Endothelial cell of umbilical vein (primary cell): Measurements from ENCODE around the gene XXYLT1. TPM values are rescaled to one million over a fixed set of nuclear protein-coding genes. Genes with fewer than 3 reads are reported as not detected.
A peak's percentile ranks its signal among the peaks of the same experiment; 100 is the strongest.

Experiments
- BruUV-seq: library from RNA; stranded (reverse); fragments of 400-500 nt; replicated peaks from 2 replicates; lab custom pipeline; 2021; lab: Mats Ljungman, UMichigan
- CTCF ChIA-PET: fragments of 300-600, 350-600 bp; sonication (Branson Sonifier 250); formaldehyde crosslinking; loops from one replicate; lab custom pipeline; 2021; ENCODE audit warnings: antibody characterized with exemption, inconsistent platforms; lab: Charles Lee
- POLR2A ChIA-PET: fragments of 300-600, 350-600 bp; sonication (Branson Sonifier 250); formaldehyde crosslinking; loops from one replicate; lab custom pipeline; 2021; ENCODE audit warnings: antibody characterized with exemption, inconsistent platforms; lab: Charles Lee
- DNase-seq: peaks from one replicate; pipeline ENCODE4 v3.0.0-alpha.2; 2011; ENCODE audit warnings: low read depth, low spot score
- FAIRE-seq: peaks from 2 replicates; lab custom pipeline; 2011; peaks lifted over from hg19 to GRCh38; lab: Jason Lieb, UNC
- H2AFZ ChIP-seq: 2 replicates; pipeline ENCODE4 v1.6.0; 2012; ENCODE audit warnings: low read depth, low read length, control low read depth, inconsistent platforms
- H3K27ac ChIP-seq: 2 replicates; pipeline ENCODE4 v1.5.1; 2011; ENCODE audit warnings: low read depth, mild to moderate bottlenecking, control low read depth, low read length, moderate library complexity; ENCODE audit not compliant: insufficient read depth
- H3K27me3 ChIP-seq, 2 experiments: 2 replicates each; pipeline versions ENCODE4 v1.6.0 to v1.6.1; 2011; ENCODE audit warnings: low read length in 2 of 2, mixed read lengths in 1 of 2; ENCODE audit not compliant: control insufficient read depth in 2 of 2, insufficient read depth in 2 of 2
- H3K36me3 ChIP-seq, 2 experiments: 2 replicates in 1 of 2; 3 replicates in 1 of 2; pipeline ENCODE4 v1.5.1; 2011; ENCODE audit warnings: low read length in 2 of 2, mild to moderate bottlenecking in 1 of 2, moderate library complexity in 1 of 2; ENCODE audit not compliant: control insufficient read depth in 2 of 2, insufficient read depth in 2 of 2; ENCODE audit errors: extremely low read depth in 1 of 2
- H3K4me1 ChIP-seq: 3 replicates; pipeline ENCODE4 v1.5.1; 2011; ENCODE audit warnings: mild to moderate bottlenecking, low read length; ENCODE audit not compliant: control insufficient read depth, insufficient read depth; ENCODE audit errors: extremely low read depth
- H3K4me2 ChIP-seq: 2 replicates; pipeline ENCODE4 v1.6.1; 2011; ENCODE audit warnings: low read length, control low read depth, mixed read lengths; ENCODE audit not compliant: insufficient read depth
- H3K4me3 ChIP-seq, 3 experiments: fragments of 200-600 bp in 1 of 3; sonication (generic), shearing (Covaris generic) in 1 of 3; replicated peaks in 1 of 3; 2 replicates each; pipeline ENCODE4 v1.5.1; 2011 to 2016; ENCODE audit warnings: control low read depth in 3 of 3, low read length in 3 of 3, mild to moderate bottlenecking in 2 of 3, inconsistent platforms in 1 of 3, low read depth in 1 of 3, moderate library complexity in 1 of 3; ENCODE audit not compliant: insufficient read depth in 1 of 3
- H3K79me2 ChIP-seq: 2 replicates; pipeline ENCODE4 v1.6.0; 2012; ENCODE audit warnings: low read length, inconsistent platforms; ENCODE audit not compliant: control insufficient read depth, insufficient read depth
- H3K9ac ChIP-seq: replicated peaks from 2 replicates; pipeline ENCODE3; 2011; ENCODE audit warnings: low read length, control low read depth; ENCODE audit not compliant: insufficient read depth; ENCODE audit errors: extremely low read depth
- H3K9me1 ChIP-seq: replicated peaks from 3 replicates; pipeline ENCODE4 v1.6.0; 2011; ENCODE audit warnings: mild to moderate bottlenecking, low read length; ENCODE audit not compliant: control insufficient read depth, insufficient read depth; ENCODE audit errors: extremely low read depth
- H3K9me3 ChIP-seq: replicated peaks from 2 replicates; pipeline ENCODE4 v1.5.1; 2012; ENCODE audit warnings: low read length, inconsistent platforms; ENCODE audit not compliant: control insufficient read depth, insufficient read depth
- H4K20me1 ChIP-seq: replicated peaks from 2 replicates; pipeline ENCODE3; 2011; ENCODE audit warnings: mild to moderate bottlenecking, low read length; ENCODE audit not compliant: control insufficient read depth, insufficient read depth; ENCODE audit errors: extremely low read depth
- CTCF ChIP-seq, 2 donors: IDR thresholded peaks; 1 replicate in 1 of 2; 2 replicates in 1 of 2; pipeline ENCODE4 v1.5.1; 2011; ENCODE audit warnings: low read length in 2 of 2, mild to moderate bottlenecking in 2 of 2, moderate library complexity in 2 of 2, control low read depth in 1 of 2, inconsistent platforms in 1 of 2, low read depth in 1 of 2; ENCODE audit not compliant: insufficient read depth in 1 of 2; ENCODE audit errors: extremely low read depth in 1 of 2
- EZH2 ChIP-seq: IDR thresholded peaks from 2 replicates; pipeline ENCODE4 v1.6.1; 2012; ENCODE audit warnings: borderline replicate concordance, low read depth, mild to moderate bottlenecking, moderate library complexity, low read length, inconsistent platforms; ENCODE audit not compliant: severe bottlenecking
- FOS ChIP-seq: IDR thresholded peaks from 2 replicates; pipeline ENCODE4 v1.6.1; 2011; ENCODE audit warnings: mild to moderate bottlenecking, low read length, moderate library complexity, borderline replicate concordance; ENCODE audit not compliant: insufficient read depth
- GATA2 ChIP-seq: IDR thresholded peaks from 2 replicates; pipeline ENCODE4 v1.7.0; 2011; ENCODE audit warnings: low read depth, mild to moderate bottlenecking, moderate library complexity, mixed read lengths, low read length; ENCODE audit not compliant: insufficient read length, insufficient read depth
- JUN ChIP-seq: IDR thresholded peaks from 2 replicates; pipeline ENCODE4 v1.6.1; 2011; ENCODE audit warnings: borderline replicate concordance, low read depth; ENCODE audit not compliant: insufficient read length, insufficient read depth
- MAX ChIP-seq: IDR thresholded peaks from 2 replicates; pipeline ENCODE4 v1.6.1; 2011; ENCODE audit not compliant: insufficient read depth, insufficient read length
- MYC ChIP-seq: IDR thresholded peaks from one replicate; pipeline ENCODE4 v1.6.1; 2011; ENCODE audit warnings: mild to moderate bottlenecking, low read depth, low read length
- POLR2A ChIP-seq: IDR thresholded peaks from 2 replicates; pipeline ENCODE4 v1.6.1; 2012; ENCODE audit warnings: low read depth, mild to moderate bottlenecking, control low read depth, low read length
- POLR2AphosphoS5 ChIP-seq: IDR thresholded peaks from 2 replicates; pipeline ENCODE4 v1.6.1; 2012; ENCODE audit warnings: low read depth, mild to moderate bottlenecking, control low read depth, low read length, moderate library complexity; ENCODE audit not compliant: insufficient read depth
- dilution Hi-C: fragments of 300-500 bp; cut with MboI; formaldehyde crosslinking; loops from one replicate; pipeline ENCODE4 v1.15.0; 2019; ENCODE audit warnings: low sequenced_read_pairs; ENCODE audit not compliant: extremely low pct_ligation_motif_present
- intact Hi-C: fragments of 100-400 bp; cut with micrococcal nuclease; formaldehyde crosslinking; loops from one replicate; pipeline ENCODE4 v1.10.0; 2022
- polyA plus RNA-seq, 4 experiments: library from polyadenylated mRNA; depleted of rRNA in 3 of 4; stranded (reverse) in 3 of 4; unstranded in 1 of 4; fragments of >200 nt; gene quantifications; 2 replicates each; pipeline versions ENCODE4 v1.2.1 to v1.2.3, GENCODE V29; 2011 to 2012; ENCODE audit warnings: missing spikeins in 1 of 4
- total RNA-seq: library from RNA; stranded (reverse); gene quantifications from 2 replicates; pipeline ENCODE4 v1.2.3, GENCODE V29; 2021

The XXYLT1 gene
- total and polyA plus RNA-seq, 2 donors (not counting 3 experiments of a cell fraction or from before 2014, with no cell fraction given), result 54.4 to 78.1 TPM

- ChIA-PET POLR2A (no interaction called here), CTCF (interaction anchor here (0.9 to 5.0 kb wide), 11 partner anchors 13 to 664 kb away, joined by 3 to 35 read pairs (median 4); partner anchors contain the start of genes LSG1 and XXYLT1)
- no peaks in the 10 kb centered on the region for H3K9me3 ChIP-seq
- H3K9ac ChIP-seq, result peak overlapping the region; percentile 1
- peaks cover 61% of the 10 kb centered on the region for H3K79me2 ChIP-seq
- no TSS peak for BruUV-seq
- H3K4me2 ChIP-seq, result no peak overlapping the region
- no peak for DNase-seq
- intact Hi-C loops, result loop anchor here (2.0 kb wide), 1 partner anchor 75 kb away; no protein-coding TSS in a partner anchor
- peaks cover 36% of the 10 kb centered on the region for H3K4me1 ChIP-seq
- no peak for FAIRE-seq
- H3K4me3 ChIP-seq, result no peak overlapping the region
- H4K20me1 ChIP-seq, result no peaks in the 10 kb centered on the region
- H2AFZ ChIP-seq, result no peak overlapping the region
- dilution Hi-C loops, result loop anchor here (5.0 kb wide), 1 partner anchor 105 kb away; no protein-coding TSS in a partner anchor
- TF ChIP-seq EZH2 (no peak), FOS (no peak), CTCF (IDR thresholded peaks at IDR 0.05; ENCODE audit: extremely low read depth in 1 of 2, insufficient read depth in 1 of 2, low read depth in 1 of 2, low read length in 2 of 2) (no peak), MYC (no peak), JUN (no peak), MAX (no peak), GATA2 (no peak), POLR2A (no peak), POLR2AphosphoS5 (no peak)
- H3K9me1 ChIP-seq, result no peaks in the 10 kb centered on the region
- no peaks in the 10 kb centered on the region for H3K36me3 ChIP-seq
- peak overlapping the region; percentile 98 for H3K27ac ChIP-seq
- H3K27me3 ChIP-seq, result no peaks in the 10 kb centered on the region
Observed at GRCh38 chr3:195257454-195258448, 13.2 kb downstream of the XXYLT1 start.
